CD1c-positive myeloid dendritic cell (primary cell): ENCODE measurements around the gene HDAC1.
"Not testable (repeated sequence)": the region's sequence is repeated elsewhere in the genome, so short reads cannot be mapped to it uniquely, and the experiment has no call there.

ENCODE experiments used
- DNase-seq: peaks from one replicate; pipeline ENCODE4 v3.0.0-alpha.2; 2016; ENCODE audit errors: extremely low spot score

The HDAC1 gene

GRCh38 chr1:32274646-32275340, 17.1 kb upstream of the HDAC1 start:
- no peak for DNase-seq

DNA sequence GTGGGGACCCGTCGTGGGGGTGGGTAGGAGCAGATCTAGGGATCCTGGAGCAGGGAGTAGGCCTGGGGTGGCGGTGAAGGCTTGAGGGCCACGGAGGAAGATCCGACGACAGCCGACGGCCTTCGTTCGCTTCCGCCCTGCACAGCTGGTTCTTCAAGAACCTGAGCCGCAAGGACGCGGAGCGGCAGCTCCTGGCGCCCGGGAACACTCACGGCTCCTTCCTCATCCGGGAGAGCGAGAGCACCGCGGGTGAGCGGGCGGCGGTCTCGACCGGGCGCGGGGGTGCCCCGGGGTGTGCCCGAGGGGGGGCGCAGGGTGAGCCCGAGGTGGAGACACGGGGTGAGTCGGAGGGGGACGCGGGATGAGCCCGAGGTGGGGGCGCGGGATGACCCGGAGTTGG, 16.5 kb upstream of the HDAC1 start:
- DNase-seq, result peak; percentile 17

DNA sequence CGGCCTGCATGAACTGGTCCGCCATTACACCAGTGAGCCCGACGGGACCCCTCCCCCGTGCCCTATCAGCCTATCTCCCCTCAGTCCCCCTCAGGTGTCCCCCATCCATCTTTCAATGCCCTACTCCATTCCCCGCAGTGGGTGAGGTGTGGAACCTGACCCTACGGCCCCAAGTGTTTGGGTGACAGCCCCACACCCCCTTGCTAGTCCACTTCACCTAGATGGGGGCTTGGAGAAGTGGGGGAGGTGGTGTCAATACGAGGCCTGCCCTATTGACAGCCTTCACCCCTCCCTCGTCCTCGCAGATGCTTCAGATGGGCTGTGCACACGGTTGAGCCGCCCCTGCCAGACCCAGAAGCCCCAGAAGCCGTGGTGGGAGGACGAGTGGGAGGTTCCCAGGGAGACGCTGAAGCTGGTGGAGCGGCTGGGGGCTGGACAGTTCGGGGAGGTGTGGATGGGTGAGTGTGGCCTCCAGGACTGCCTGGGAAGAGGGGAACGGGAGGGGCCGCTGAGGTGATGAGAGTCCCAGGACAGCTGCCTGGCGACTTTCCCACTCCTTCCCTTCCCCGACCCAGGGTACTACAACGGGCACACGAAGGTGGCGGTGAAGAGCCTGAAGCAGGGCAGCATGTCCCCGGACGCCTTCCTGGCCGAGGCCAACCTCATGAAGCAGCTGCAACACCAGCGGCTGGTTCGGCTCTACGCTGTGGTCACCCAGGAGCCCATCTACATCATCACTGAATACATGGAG, 15.7 kb upstream of the HDAC1 start:
- no peak for DNase-seq

DNA sequence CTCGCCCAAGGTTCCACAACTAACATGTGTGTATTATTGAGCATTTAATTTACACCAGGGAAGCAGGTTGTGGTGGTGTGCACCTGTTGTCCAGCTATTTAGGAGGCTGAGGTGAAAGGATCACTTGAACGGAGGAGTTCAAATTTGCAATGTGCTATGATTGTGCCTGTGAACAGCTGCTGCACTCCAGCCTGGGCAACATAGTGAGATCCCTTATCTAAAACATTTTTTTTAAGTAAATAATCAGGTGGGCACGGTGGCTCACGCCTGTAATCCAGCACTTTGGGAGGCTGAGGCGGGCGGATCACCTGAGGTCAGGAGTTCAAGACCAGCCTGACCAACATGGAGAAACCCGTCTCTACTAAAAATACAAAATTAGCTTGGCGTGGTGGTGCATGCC, 7.1 kb upstream of the HDAC1 start:
- not testable (repeated sequence) for DNase-seq

- no peak for DNase-seq
Observed at GRCh38 chr1:32285658-32286057, 6.2 kb upstream of the HDAC1 start.

DNA sequence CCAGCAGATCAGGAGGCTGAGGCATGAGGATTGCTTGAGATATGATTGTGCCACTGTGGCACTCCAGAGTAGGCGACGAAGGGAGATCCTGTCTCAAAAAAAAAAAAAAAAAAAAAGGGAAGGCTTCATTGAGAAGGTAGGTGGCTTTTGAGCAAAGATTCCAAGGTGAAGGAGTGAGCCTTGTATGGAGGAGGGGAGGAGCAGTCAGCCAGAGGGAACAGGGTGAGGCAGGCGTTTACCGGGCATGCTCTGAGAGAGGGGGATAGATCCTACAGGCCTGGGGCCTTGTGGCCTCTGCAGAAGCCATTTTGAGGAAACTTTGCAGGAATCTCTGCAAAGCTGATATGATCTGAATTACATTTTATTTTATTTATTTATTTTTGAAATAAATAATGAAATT, 5.1 kb upstream of the HDAC1 start:
- no peak for DNase-seq

DNA sequence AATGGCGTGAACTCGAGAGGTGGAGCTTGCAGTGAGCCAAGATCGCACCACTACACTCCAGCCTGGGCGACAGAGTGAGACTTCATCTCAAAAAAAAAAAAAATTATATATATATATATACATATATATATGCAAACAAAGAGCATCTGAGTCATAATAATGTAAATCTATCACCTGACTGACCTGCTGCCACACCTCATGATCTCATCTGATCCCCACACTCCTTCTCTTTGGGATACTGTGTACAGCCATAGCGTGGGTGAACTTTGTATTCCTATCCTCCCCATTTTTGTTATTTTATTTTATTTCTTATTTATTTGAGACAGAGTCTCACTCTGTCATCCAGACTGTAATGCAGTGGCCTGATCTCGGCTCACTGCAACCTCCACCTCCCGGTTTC, 2.6 kb upstream of the HDAC1 start:
- no peak for DNase-seq

- peak; percentile 11 for DNase-seq
Observed at GRCh38 chr1:32291145-32291707, 657 bp upstream of the HDAC1 start.

DNA sequence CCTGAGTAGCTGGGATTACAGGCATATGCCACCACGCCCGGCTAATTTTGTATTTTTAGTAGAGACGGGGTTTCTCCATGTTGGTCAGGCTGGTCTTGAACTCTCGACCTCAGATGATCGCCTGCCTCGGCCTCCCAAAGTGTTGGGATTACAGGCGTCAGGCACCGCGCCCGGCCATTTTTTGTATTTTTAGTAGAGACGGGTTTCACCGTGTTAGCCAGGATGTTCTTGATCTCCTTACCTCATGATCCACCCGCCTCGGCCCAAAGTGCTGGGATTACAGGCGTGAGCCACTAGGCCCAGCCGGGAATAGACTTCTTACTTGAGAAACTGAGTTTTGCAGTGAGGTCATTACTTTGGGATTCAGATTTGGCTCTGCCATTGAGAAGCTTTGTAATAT, 6.3 kb downstream of the HDAC1 start:
- not testable (repeated sequence) for DNase-seq

DNA sequence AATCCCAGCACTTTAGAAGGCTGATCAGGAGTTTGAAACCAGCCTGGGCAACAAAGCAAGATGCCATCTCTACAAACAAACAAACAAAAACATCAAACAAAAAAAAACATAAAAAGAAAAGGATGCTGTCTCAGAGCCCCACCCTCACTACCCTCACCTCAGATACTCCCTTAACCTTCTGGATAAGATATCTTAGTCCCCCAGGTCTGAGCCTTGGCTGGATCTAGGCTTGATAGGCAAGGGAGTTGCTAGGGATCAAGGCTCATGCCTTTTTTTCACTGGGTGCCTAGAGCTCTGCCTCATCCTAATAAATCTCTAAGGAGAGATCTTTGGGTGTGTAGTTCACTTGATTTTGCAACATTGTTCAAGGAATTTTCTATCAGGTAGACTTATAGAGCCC, 7.4 kb downstream of the HDAC1 start:
- no peak for DNase-seq

GRCh38 chr1:32303358-32303757, 11.5 kb downstream of the HDAC1 start:
- no peak for DNase-seq

DNA sequence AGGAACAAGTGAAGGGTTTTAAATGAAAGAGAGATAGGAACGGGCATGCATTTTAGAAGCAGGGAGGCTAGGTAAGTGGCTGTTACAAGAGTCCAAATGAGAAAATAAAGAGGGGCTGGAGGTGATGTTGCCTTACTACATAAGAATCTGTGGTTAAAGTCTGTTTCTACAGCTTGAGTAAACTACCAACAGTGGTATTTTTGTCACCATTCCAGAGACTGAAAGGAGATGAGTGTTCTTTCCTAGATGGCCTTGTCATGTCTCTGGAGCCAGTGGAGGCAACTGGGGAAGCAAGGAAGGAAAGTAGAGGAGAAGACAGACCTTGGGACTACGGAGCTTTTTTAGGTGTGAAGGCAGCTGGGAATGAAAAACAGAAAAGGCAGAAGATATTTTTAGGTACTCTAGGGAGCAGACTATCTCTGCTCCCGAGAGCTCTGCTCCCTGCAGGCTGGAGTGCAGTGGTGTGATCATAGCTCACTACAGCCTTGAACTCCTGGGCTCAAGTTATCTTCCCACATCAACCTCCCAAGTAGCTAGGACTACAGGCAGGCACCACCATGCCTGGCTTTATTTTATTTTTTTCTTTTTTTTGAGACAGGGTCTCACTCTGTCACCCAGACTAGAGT, 12.2 kb downstream of the HDAC1 start:
- no peak for DNase-seq

DNA sequence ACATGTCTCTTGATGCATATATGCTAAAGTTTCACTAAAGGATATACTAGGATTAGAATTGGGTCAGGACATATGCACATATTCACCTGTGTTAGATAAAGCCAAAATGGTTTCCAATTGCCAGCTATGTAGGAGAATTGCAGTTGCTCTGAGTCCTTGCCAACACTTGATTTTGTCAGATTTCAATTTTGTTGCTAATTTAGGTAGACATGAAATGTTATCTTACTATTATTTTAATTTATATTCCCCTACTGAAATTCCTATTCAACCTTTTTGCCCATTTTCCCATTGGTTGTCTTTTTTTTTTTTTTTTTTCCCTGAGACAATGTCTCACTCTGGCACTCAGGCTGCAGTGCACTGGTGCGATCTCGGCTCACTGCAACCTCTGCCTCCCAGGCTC, 13.4 kb downstream of the HDAC1 start:
- no peak for DNase-seq

DNA sequence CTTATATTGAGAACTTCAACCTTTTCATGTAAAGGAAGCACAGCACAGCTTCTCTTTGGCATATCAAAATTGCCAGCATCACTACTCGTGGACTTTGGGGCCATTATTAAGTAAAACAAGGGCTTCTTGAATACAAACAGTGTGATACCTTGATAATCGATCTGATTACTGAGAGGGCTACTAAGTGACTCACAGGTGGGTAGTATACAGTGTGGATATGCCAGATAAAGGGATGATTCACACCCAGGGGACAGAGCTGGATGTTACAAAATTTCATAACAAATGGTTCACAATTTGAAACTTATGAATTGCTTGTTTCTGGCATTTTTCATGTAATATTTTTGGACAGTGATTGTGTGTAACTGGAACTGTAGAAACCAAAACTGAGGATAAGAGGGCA, 15.4 kb downstream of the HDAC1 start:
- DNase-seq, result no peak

- no peak for DNase-seq
Observed at GRCh38 chr1:32309960-32310359, 18.1 kb downstream of the HDAC1 start.

- no peak for DNase-seq
Observed at GRCh38 chr1:32311709-32312393, 20.0 kb downstream of the HDAC1 start.

DNA sequence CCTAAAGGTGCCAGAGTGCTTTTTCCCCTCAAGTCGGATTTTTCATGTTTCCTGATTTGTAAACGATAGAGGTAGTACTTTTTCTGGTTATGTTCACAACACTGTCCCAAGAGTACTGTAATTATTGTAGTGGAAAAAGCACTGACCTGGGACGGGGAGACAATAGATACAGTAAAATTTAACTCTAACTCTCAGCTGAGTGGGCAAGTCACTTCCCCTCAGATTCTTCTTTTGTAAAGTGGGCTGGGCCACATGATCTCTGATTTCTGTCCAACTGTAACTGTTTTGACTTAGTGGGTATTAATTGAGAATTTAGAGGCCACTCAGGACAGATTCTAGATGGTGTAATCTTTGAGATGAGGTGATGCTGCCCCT, 25.0 kb downstream of the HDAC1 start:
- DNase-seq, result no peak

DNA sequence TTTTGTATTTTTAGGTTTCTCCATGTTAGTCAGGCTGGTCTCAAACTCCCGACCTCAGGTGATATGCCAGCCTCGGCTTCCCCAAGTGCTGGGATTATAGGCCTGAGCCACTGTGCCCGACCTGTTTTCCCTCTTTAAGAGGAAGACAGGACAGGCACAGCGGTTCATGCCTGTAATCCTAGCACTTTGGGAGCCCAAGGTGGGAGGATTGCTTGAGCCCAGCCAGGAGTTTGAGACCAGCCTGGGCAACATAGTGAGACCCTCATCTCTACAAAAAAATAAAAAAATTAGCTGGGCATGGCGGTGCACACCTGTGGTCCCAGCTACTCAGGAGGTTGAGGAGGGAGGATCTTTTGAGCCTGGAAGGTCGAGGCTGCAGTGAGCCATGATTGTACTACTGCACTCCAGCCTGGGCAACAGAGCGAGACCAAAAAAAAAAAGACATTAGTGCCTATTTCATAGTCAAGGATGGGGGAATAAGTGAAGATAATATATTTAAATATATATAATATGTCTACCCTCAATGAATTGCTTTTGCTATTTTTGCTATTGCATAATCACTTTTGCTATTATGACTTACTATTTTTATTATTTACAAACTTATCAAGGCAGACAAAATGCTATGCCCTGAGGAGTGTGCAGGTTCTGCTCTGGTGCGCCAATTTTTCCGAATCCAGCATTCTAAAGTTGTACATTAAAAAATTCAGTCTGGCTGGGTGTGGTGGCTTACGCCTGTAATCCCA, 26.4 kb downstream of the HDAC1 start:
- no peak for DNase-seq

DNA sequence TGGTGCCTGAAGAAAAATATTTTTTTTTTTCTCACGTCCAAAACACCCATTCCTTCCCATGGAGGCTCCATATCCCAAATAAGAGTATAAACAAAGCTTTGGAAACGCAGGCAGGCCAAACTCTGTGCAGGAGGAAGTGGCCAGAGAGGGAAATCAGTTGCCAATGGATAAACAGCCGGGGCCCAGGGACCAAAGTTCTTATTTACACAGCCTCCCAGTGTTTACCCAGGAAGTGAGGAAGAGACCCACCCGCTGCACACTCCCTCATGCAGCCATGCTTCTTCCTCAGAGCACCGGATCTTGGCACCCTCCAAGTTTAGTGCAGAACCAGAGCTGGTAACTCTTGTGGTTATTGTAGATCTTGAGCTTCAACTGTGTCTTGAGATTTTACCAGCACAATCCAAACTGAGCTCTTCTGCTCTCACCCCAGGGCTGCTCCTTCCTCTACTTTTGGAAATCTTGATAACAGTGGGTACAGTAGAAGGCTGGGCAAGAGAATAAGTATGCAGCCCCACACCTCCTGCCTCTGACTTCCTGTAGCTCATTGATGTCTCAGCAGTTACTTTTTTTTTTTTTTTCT, 29.9 kb downstream of the HDAC1 start:
- DNase-seq, result no peak

DNA sequence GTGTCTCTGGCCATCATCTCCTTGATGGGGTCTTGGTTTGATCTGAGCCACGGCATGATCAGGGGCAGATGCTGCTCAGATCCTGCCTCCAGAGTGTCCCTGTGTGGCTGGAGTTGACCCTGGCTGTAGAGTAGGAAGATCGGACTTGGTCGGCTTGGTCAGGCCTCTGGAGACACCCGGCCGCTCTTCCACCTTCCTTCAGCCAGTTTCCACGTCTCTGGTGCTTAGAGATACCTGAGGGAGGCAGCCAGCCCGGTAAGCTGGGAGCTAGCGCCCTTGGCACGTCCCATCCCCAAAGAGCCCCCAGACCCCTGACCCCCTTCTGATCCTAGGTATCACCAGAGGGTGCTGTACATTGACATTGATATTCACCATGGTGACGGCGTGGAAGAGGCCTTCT, 35.3 kb downstream of the HDAC1 start:
- no peak for DNase-seq

DNA sequence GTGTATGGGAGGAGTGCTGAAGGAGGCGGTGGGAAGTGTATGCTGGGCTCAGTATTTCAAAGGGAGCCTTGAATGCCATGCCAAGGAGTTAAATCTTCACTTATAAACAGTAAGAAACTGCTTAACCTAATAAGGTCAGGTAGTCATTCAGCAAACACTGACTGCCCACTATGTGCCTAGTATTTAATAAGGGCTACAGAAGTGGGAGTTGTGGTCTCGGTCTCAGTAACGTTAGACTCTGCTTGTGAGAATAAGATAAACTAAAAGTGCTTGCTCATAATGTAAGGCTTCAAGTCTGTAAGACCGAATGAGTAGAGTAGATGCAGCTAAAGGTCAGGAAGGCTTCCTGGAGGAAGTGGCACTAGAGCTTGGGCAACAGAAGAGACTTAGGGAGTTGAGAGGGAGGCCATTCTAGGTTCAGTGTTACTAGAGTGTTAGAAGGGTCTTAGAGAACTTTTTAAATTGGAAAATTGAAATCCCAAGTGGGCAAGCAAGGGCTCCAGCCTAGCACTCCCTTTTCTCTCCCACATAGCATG, 38.1 kb downstream of the HDAC1 start:
- no peak for DNase-seq
